Heart left ventricle (tissue), 13 donors: ENCODE results near the gene ATP1B2.

Experiments used
- POLR2A ChIP-seq, 2 donors: fragments of 450-650 bp; IDR thresholded peaks; one replicate each; pipeline ENCODE4 v1.6.1; 2017; ENCODE audit warnings: antibody characterized with exemption in 2 of 2, mild to moderate bottlenecking in 2 of 2, moderate library complexity in 2 of 2
- TF ChIP-seq, protein P1 (sequence below), 12 donors: fragments of 200-600 bp; sonication (generic) in 4 of 12; IDR thresholded peaks; one replicate each; pipeline versions ENCODE4 v1.5.0 to v1.8.0; 2018 to 2022; ENCODE audit warnings: antibody characterized with exemption in 12 of 12, mild to moderate bottlenecking in 5 of 12
- donor health status: ischemic (EF 13 %, LVEDD 7.1; RV severe dilation, severe dysfunction).
- donor health status: DM: no; HTN: yes; CAD: no.
- donor health status: DM: no; HTN: no; CAD: no.
- donor health status: ischemic (EF 25% LVEDD 6.9; RV normal size, moderate dysfunction).
- donor health status: ischemic (EF 25% LVEDD 5.7; RV mildly dilated, moderate dysfunction).
- donor health status: ischemic (EF 35%, LVEDD 5.7; RV mildly dilated, moderate dysfunction).
- donor health status: nonischemic (EF 11% LVEDD 7.7; RV severe dilation, severe dysfunction).
- donor health status: DM: yes; HTN: yes; CAD: no.
- donor health status: PGD.
- donor health status: ischemic (EF 29% LVEDD 5.4; RV normal size, mild dysfunction).
- donor health status: nonischemic (EF 23%, LVEDD 6.1; RV moderate dilation, normal function).

DNA sequence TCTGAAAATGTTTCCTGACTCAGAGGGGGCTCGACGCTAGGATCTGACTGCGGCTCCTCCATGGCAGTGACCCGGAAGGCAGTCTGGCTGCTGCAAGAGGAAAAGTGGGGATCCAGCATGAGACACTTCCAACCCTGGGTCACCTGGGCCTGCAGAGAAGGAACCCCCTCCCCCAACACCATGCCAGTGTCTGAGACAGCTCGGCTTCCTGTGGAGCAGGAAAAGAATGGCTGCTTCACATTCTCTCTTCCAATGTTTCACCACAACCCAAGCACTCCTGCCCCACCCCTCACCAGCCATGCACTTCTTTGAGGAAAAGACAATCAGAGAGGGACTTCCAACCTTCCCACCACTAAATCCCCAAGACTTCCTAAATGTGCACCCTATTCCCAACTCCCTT, 25.8 kb downstream of the ATP1B2 start:
- TF ChIP-seq, protein P1, sequence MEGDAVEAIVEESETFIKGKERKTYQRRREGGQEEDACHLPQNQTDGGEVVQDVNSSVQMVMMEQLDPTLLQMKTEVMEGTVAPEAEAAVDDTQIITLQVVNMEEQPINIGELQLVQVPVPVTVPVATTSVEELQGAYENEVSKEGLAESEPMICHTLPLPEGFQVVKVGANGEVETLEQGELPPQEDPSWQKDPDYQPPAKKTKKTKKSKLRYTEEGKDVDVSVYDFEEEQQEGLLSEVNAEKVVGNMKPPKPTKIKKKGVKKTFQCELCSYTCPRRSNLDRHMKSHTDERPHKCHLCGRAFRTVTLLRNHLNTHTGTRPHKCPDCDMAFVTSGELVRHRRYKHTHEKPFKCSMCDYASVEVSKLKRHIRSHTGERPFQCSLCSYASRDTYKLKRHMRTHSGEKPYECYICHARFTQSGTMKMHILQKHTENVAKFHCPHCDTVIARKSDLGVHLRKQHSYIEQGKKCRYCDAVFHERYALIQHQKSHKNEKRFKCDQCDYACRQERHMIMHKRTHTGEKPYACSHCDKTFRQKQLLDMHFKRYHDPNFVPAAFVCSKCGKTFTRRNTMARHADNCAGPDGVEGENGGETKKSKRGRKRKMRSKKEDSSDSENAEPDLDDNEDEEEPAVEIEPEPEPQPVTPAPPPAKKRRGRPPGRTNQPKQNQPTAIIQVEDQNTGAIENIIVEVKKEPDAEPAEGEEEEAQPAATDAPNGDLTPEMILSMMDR (IDR thresholded peaks at IDR 0.05): no peak
- no peak for TF ChIP-seq POLR2A (IDR thresholded peaks at IDR 0.05)
